ENCODE measurements around the gene UNC13A. TPM values are rescaled to one million over a fixed set of nuclear protein-coding genes. Genes with fewer than 3 reads are reported as not detected.
A peak's percentile ranks its signal among the peaks of the same experiment; 100 is the strongest.

Gene UNC13A
- total RNA-seq, 3 donors from 2014 or later (not counting 1 experiment from before 2014, with no cell fraction given), result not detected

- Mint-ChIP-seq H3K27ac (peak overlapping the region in 1 of 2 donors; percentile 46), H3K27me3 (ENCODE audit: low read depth in 2 of 2) (no peaks in the 10 kb centered on the region), H3K36me3 (peaks cover 6% of the 10 kb centered on the region), H3K9me3 (no peaks in the 10 kb centered on the region), H3K4me3 (peak overlapping the region; percentile 53), H3K4me1 (peaks cover 13 to 22% of the 10 kb centered on the region in 2 donors)
- WGBS (ENCODE audit: insufficient coverage), result 94% methylated on average over 14 of the region's 14 CpGs
- Histone ChIP-seq H3K4me1 (ENCODE audit: control insufficient read depth, insufficient read depth, low read length) (peaks cover 14% of the 10 kb centered on the region), H3K27ac (ENCODE audit: low read length) (no peak overlapping the region), H3K4me3 (ENCODE audit: low read length) (no peak overlapping the region), H3K27me3 (ENCODE audit: control insufficient read depth, insufficient read depth, low read length) (no peaks in the 10 kb centered on the region), H3K9me3 (ENCODE audit: control insufficient read depth, insufficient read depth, low read length) (no peaks in the 10 kb centered on the region), H3K36me3 (ENCODE audit: control insufficient read depth, insufficient read depth, low read length) (peaks cover 29% of the 10 kb centered on the region)
- intact Hi-C loops (cut with micrococcal nuclease), result no loop called here
- DNase-seq (no peak), ATAC-seq (no peak)
- TF ChIP-seq CTCF (IDR thresholded peaks at IDR 0.05), result no peak
Measured at GRCh38 chr19:17560205-17560595, 128.0 kb downstream of the UNC13A start.

- no peaks in the 10 kb centered on the region for H3K9me3 ChIP-seq (ENCODE audit: control insufficient read depth, insufficient read depth, low read length)
- H3K4me1 ChIP-seq (ENCODE audit: control insufficient read depth, insufficient read depth, low read length), result peaks cover 18% of the 10 kb centered on the region
- H3K4me3 Mint-ChIP-seq, result peak overlapping the region; percentile 58
- no peak for TF ChIP-seq CTCF (IDR thresholded peaks at IDR 0.05)
- peaks cover 16 to 26% of the 10 kb centered on the region in 2 donors for H3K4me1 Mint-ChIP-seq
- ATAC-seq (no peak), DNase-seq (no peak)
- 93% methylated on average over 9 of the region's 9 CpGs for WGBS (ENCODE audit: insufficient coverage)
- no peak overlapping the region for H3K27ac ChIP-seq (ENCODE audit: low read length)
- H3K36me3 ChIP-seq (ENCODE audit: control insufficient read depth, insufficient read depth, low read length), result peaks cover 19% of the 10 kb centered on the region
- H3K36me3 Mint-ChIP-seq, result peaks cover 6% of the 10 kb centered on the region
- H3K4me3 ChIP-seq (ENCODE audit: low read length), result no peak overlapping the region
- no peaks in the 10 kb centered on the region for H3K9me3 Mint-ChIP-seq
- H3K27me3 ChIP-seq (ENCODE audit: control insufficient read depth, insufficient read depth, low read length), result no peaks in the 10 kb centered on the region
- H3K27me3 Mint-ChIP-seq (ENCODE audit: low read depth in 2 of 2), result no peaks in the 10 kb centered on the region
- intact Hi-C loops (cut with micrococcal nuclease), result loop anchor here (5.0 kb wide), 1 partner anchor 45 kb away; the partner anchor contains the start of gene PGLS
- H3K27ac Mint-ChIP-seq, result no peak overlapping the region
Measured at GRCh38 chr19:17557466-17557865, 130.7 kb downstream of the UNC13A start.

DNA sequence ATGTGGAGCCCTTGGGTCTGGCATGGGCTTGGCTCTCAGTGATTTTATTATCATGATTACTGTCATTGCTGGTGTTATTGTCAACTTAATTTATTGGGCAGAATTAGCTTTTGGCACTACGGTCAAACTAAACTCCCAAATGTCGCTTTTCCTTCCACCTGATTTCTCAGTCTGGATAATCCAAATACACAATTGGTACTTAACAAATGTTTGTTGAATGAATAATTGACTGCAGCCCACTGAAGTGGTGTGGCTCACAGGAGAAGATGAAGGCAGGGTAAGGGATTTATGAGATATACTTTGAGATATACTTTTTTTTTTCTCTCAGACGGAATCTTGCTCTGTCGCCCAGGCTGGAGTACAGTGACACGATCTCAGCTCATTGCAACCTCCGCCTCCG is 131.2 kb downstream of the UNC13A start:
- H3K4me3 ChIP-seq (ENCODE audit: low read length), result no peak overlapping the region
- intact Hi-C loops (cut with micrococcal nuclease), result loop anchor here (5.0 kb wide), 1 partner anchor 45 kb away; the partner anchor contains the start of gene PGLS
- Mint-ChIP-seq H3K4me3 (peak overlapping the region; percentile 58), H3K9me3 (no peaks in the 10 kb centered on the region), H3K36me3 (peaks cover 6% of the 10 kb centered on the region), H3K27ac (no peak overlapping the region), H3K4me1 (peaks cover 16 to 23% of the 10 kb centered on the region in 2 donors), H3K27me3 (ENCODE audit: low read depth in 2 of 2) (no peaks in the 10 kb centered on the region)
- no peak for TF ChIP-seq CTCF (IDR thresholded peaks at IDR 0.05)
- H3K27me3 ChIP-seq (ENCODE audit: control insufficient read depth, insufficient read depth, low read length), result no peaks in the 10 kb centered on the region
- no peak overlapping the region for H3K27ac ChIP-seq (ENCODE audit: low read length)
- H3K4me1 ChIP-seq (ENCODE audit: control insufficient read depth, insufficient read depth, low read length), result peaks cover 18% of the 10 kb centered on the region
- H3K36me3 ChIP-seq (ENCODE audit: control insufficient read depth, insufficient read depth, low read length), result peaks cover 16% of the 10 kb centered on the region
- ATAC-seq (no peak), DNase-seq (no peak)
- H3K9me3 ChIP-seq (ENCODE audit: control insufficient read depth, insufficient read depth, low read length), result no peaks in the 10 kb centered on the region
- 76% methylated on average over 5 of the region's 7 CpGs for WGBS (ENCODE audit: insufficient coverage)

Data from natural killer cell (primary cell).